Measurements from ENCODE around the gene DGCR6L.
"Not testable (repeated sequence)": the region's sequence is repeated elsewhere in the genome, so short reads cannot be mapped to it uniquely, and the experiment has no call there.

DGCR6L gene

GRCh38 chr22:20354238-20354975 lies 34.5 kb upstream of the DGCR6L start:
- FAIRE-seq, result no peak
- no peak for TF ChIP-seq POLR2A (IDR thresholded peaks at IDR 0.05; ENCODE audit: low read depth, low read length)

GRCh38 chr22:20352536-20352935 lies 32.7 kb upstream of the DGCR6L start:
- FAIRE-seq; DNase-seq (ENCODE audit: insufficient read length, low spot score): not testable (repeated sequence)

More at GRCh38 chr22:20354238-20354975, 34.5 kb upstream of the DGCR6L start:
- no peak for DNase-seq (ENCODE audit: insufficient read length, low spot score)

- FAIRE-seq; DNase-seq (ENCODE audit: insufficient read length, low spot score): not testable (repeated sequence)
These were observed 26.7 kb upstream of the DGCR6L start for GRCh38 chr22:20346553-20346952.

- FAIRE-seq; DNase-seq (ENCODE audit: insufficient read length, low spot score): not testable (repeated sequence)
These were observed 18.4 kb upstream of the DGCR6L start for GRCh38 chr22:20338291-20338690.

GRCh38 chr22:20337807-20338206 lies 17.9 kb upstream of the DGCR6L start:
- not testable (repeated sequence) for DNase-seq (ENCODE audit: insufficient read length, low spot score); FAIRE-seq

- DNase-seq (ENCODE audit: insufficient read length, low spot score); FAIRE-seq: not testable (repeated sequence)
These were observed 16.7 kb upstream of the DGCR6L start for GRCh38 chr22:20336561-20336960.

GRCh38 chr22:20328569-20328930 lies 8.7 kb upstream of the DGCR6L start:
- FAIRE-seq; DNase-seq (ENCODE audit: insufficient read length, low spot score): not testable (repeated sequence)

- FAIRE-seq; DNase-seq (ENCODE audit: insufficient read length, low spot score): not testable (repeated sequence)
These were observed 6.1 kb upstream of the DGCR6L start for GRCh38 chr22:20325996-20326395.

- FAIRE-seq (no peak), DNase-seq (ENCODE audit: insufficient read length, low spot score) (no peak)
- no peak for TF ChIP-seq POLR2A (IDR thresholded peaks at IDR 0.05; ENCODE audit: low read depth, low read length)
These were observed 4.3 kb upstream of the DGCR6L start for GRCh38 chr22:20324139-20324516.

GRCh38 chr22:20321552-20322211 lies 1.8 kb upstream of the DGCR6L start:
- not testable (repeated sequence) for DNase-seq (ENCODE audit: insufficient read length, low spot score); FAIRE-seq

GRCh38 chr22:20320659-20321551 lies 1.0 kb upstream of the DGCR6L start:
- not testable (repeated sequence) for DNase-seq (ENCODE audit: insufficient read length, low spot score)

GRCh38 chr22:20319041-20319744 lies 667 bp downstream of the DGCR6L start:
- no peak for TF ChIP-seq POLR2A (IDR thresholded peaks at IDR 0.05; ENCODE audit: low read depth, low read length)
- DNase-seq (ENCODE audit: insufficient read length, low spot score) (no peak), FAIRE-seq (no peak)

More at GRCh38 chr22:20320659-20321551, 1.0 kb upstream of the DGCR6L start:
- not testable (repeated sequence) for FAIRE-seq

GRCh38 chr22:20318043-20318688 lies 1.7 kb downstream of the DGCR6L start:
- DNase-seq (ENCODE audit: insufficient read length, low spot score); FAIRE-seq: not testable (repeated sequence)

- DNase-seq (ENCODE audit: insufficient read length, low spot score); FAIRE-seq: not testable (repeated sequence)
These were observed 2.3 kb downstream of the DGCR6L start for GRCh38 chr22:20317402-20318042.
